ENCODE data around the gene NQO2. TPM values are rescaled to one million over a fixed set of nuclear protein-coding genes. Genes with fewer than 3 reads are reported as not detected.

NQO2 gene, protein sequence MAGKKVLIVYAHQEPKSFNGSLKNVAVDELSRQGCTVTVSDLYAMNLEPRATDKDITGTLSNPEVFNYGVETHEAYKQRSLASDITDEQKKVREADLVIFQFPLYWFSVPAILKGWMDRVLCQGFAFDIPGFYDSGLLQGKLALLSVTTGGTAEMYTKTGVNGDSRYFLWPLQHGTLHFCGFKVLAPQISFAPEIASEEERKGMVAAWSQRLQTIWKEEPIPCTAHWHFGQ
- 10 to 100 TPM; 37.2 to 89.7 (median 43.3) TPM for total RNA-seq

- TF ChIP-seq, protein P1, sequence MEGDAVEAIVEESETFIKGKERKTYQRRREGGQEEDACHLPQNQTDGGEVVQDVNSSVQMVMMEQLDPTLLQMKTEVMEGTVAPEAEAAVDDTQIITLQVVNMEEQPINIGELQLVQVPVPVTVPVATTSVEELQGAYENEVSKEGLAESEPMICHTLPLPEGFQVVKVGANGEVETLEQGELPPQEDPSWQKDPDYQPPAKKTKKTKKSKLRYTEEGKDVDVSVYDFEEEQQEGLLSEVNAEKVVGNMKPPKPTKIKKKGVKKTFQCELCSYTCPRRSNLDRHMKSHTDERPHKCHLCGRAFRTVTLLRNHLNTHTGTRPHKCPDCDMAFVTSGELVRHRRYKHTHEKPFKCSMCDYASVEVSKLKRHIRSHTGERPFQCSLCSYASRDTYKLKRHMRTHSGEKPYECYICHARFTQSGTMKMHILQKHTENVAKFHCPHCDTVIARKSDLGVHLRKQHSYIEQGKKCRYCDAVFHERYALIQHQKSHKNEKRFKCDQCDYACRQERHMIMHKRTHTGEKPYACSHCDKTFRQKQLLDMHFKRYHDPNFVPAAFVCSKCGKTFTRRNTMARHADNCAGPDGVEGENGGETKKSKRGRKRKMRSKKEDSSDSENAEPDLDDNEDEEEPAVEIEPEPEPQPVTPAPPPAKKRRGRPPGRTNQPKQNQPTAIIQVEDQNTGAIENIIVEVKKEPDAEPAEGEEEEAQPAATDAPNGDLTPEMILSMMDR (IDR thresholded peaks at IDR 0.05; ENCODE audit: low read depth): no peak
These were observed at the start of gene NQO2 for GRCh38 chr6:2999618-3000557. NQO2 (plus strand) TSS chr6:2999894; CDS start chr6:3006553, 6,659 bp downstream.

- TF ChIP-seq, protein P1 (IDR thresholded peaks at IDR 0.05; ENCODE audit: low read depth): no peak
These were observed 49.0 kb upstream of the NQO2 start for GRCh38 chr6:2950713-2951112.

GRCh38 chr6:2951728-2952127 lies 48.0 kb upstream of the NQO2 start:
- TF ChIP-seq, protein P1 (IDR thresholded peaks at IDR 0.05; ENCODE audit: low read depth): no peak

GRCh38 chr6:2952557-2953095 lies 47.1 kb upstream of the NQO2 start:
- TF ChIP-seq, protein P1 (IDR thresholded peaks at IDR 0.05; ENCODE audit: low read depth): no peak

GRCh38 chr6:2953098-2953497 lies 46.6 kb upstream of the NQO2 start:
- TF ChIP-seq, protein P1 (IDR thresholded peaks at IDR 0.05; ENCODE audit: low read depth): no peak

- TF ChIP-seq, protein P1 (IDR thresholded peaks at IDR 0.05; ENCODE audit: low read depth): no peak
These were observed 42.6 kb upstream of the NQO2 start for GRCh38 chr6:2956930-2957685.
